Mammary epithelial cell (primary cell): ENCODE data around the gene USH2A.

Experiments used
- EZH2 ChIP-seq: IDR thresholded peaks from 2 replicates; pipeline ENCODE4 v1.6.1; 2012; ENCODE audit warnings: low read length, inconsistent platforms, borderline replicate concordance
- TF ChIP-seq, protein P1 (sequence below), 2 donors: IDR thresholded peaks in 1 of 2; conservative IDR thresholded peaks in 1 of 2; 2 replicates each; pipeline ENCODE4 v1.5.1; 2011 to 2012; ENCODE audit warnings: inconsistent platforms in 2 of 2, low read length in 2 of 2, mild to moderate bottlenecking in 2 of 2, control low read depth in 1 of 2, low read depth in 1 of 2; ENCODE audit not compliant: insufficient read depth in 1 of 2; ENCODE audit errors: extremely low read depth in 1 of 2

DNA sequence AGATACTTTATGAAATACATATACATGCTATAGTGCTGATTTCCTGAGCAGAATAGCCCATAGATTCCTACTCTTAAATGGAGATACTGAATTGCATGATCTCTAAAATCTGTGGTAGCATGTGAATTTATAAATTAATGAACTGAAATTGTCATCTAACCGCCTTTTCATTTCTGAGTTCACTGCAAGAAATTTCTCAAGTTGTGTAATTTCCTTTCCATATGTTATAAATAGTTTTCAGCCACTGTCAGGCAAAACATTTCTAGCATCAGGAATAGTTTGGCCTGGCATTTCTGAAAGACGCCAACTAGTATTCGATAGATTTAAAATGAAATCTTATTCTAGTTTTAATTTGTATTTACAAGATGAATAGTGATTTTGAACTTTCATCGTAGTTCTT is 310.1 kb downstream of the USH2A start:
- TF ChIP-seq, protein P1, sequence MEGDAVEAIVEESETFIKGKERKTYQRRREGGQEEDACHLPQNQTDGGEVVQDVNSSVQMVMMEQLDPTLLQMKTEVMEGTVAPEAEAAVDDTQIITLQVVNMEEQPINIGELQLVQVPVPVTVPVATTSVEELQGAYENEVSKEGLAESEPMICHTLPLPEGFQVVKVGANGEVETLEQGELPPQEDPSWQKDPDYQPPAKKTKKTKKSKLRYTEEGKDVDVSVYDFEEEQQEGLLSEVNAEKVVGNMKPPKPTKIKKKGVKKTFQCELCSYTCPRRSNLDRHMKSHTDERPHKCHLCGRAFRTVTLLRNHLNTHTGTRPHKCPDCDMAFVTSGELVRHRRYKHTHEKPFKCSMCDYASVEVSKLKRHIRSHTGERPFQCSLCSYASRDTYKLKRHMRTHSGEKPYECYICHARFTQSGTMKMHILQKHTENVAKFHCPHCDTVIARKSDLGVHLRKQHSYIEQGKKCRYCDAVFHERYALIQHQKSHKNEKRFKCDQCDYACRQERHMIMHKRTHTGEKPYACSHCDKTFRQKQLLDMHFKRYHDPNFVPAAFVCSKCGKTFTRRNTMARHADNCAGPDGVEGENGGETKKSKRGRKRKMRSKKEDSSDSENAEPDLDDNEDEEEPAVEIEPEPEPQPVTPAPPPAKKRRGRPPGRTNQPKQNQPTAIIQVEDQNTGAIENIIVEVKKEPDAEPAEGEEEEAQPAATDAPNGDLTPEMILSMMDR (conservative IDR thresholded peaks at IDR 0.05 in 1 of 2, IDR thresholded peaks at IDR 0.05 in 1 of 2; ENCODE audit: extremely low read depth in 1 of 2, insufficient read depth in 1 of 2, low read depth in 1 of 2, low read length in 2 of 2): no peak
- no peak for TF ChIP-seq EZH2
